Adrenal gland (tissue), 19 donors: ENCODE results near the gene IMPG2. TPM values are rescaled to one million over a fixed set of nuclear protein-coding genes. Genes with fewer than 3 reads are reported as not detected.
A peak's percentile ranks its signal among the peaks of the same experiment; 100 is the strongest.

Source experiments
- DNase-seq, 7 donors: peaks; one replicate each; pipeline ENCODE4 v3.0.0-alpha.2; 2019 to 2020
- H3K27ac ChIP-seq, 5 donors: fragments of 200-600 bp; sonication (generic) in 4 of 5; 1 replicate in 3 of 5; 2 replicates in 2 of 5; pipeline versions ENCODE4 v1.5.1 to v1.8.0; 2016 to 2020; ENCODE audit warnings: mild to moderate bottlenecking in 1 of 5
- H3K27me3 ChIP-seq: fragments of 200-600 bp; 2 replicates; pipeline ENCODE4 v1.8.0; 2021
- H3K36me3 ChIP-seq, 2 donors: fragments of 200-600 bp; replicated peaks in 1 of 2; 1 replicate in 1 of 2; 2 replicates in 1 of 2; pipeline versions ENCODE4 v1.5.1 to v1.8.0; 2018 to 2022
- H3K4me1 ChIP-seq, 2 donors: fragments of 200-600 bp; replicated peaks in 1 of 2; 1 replicate in 1 of 2; 2 replicates in 1 of 2; pipeline versions ENCODE4 v1.5.1 to v1.8.0; 2018 to 2021
- H3K4me3 ChIP-seq, 4 donors: fragments of 200-600 bp; sonication (generic) in 3 of 4; one replicate each; pipeline ENCODE4 v1.5.1; 2016 to 2018
- H3K9me3 ChIP-seq, 3 donors: fragments of 200-600 bp; sonication (generic) in 1 of 3; replicated peaks in 1 of 3; 1 replicate in 2 of 3; 2 replicates in 1 of 3; pipeline versions ENCODE4 v1.5.1 to v1.8.0; 2016 to 2021
- POLR2A ChIP-seq, 2 donors: fragments of 450-650 bp; IDR thresholded peaks; one replicate each; pipeline ENCODE4 v1.6.1; 2017; ENCODE audit warnings: antibody characterized with exemption in 2 of 2, mild to moderate bottlenecking in 2 of 2, moderate library complexity in 1 of 2
- WGBS, 4 donors: extraction: QIAGEN DNeasy Blood & Tissue Kit in 2 of 4; methylation state at CpG; one replicate each; pipeline versions ENCODE4 v1.1.5 to v1.1.7; 2013 to 2017; 5-methylcytosine and 5-hydroxymethylcytosine counted together
- intact Hi-C, 2 donors: fragments of 100-400 bp; cut with DNase I; formaldehyde crosslinking; loops; one replicate each; pipeline versions ENCODE4 v1.14.1 to v1.15.0; 2022 to 2023
- long read RNA-seq, 10 donors: library from polyadenylated mRNA in 3 of 10; unstranded in 2 of 10; stranded (forward) in 1 of 10; transcript quantifications; one replicate each; pipeline ENCODE4 v2.0.0 and lab custom pipeline, GENCODE V29; 2021 to 2026
- polyA plus RNA-seq, 3 donors: library from polyadenylated mRNA; stranded (reverse); fragments of 200-250 nt in 2 of 3; fragments of 350-450 nt in 1 of 3; fragmentation: Illumina TruSeq in 1 of 3; extraction: RNeasy Lipid Tissue Mini Kit (QIAGEN cat#74804) in 1 of 3; gene quantifications; one replicate each; pipeline ENCODE4 v1.2.3, GENCODE V29; 2013 to 2014
- total RNA-seq, 9 donors: library from RNA; depleted of rRNA in 4 of 9; stranded (reverse); fragments of >200 nt in 4 of 9; fragments of 120-200 nt in 1 of 9; fragmentation: NEBNext Ultra II Directional in 1 of 9; extraction: Animal tissue kit (Norgen Biotek cat#: 25700) in 1 of 9; gene quantifications; one replicate each; pipeline versions ENCODE4 v1.1.0 to v1.2.4, GENCODE V29; 2013 to 2023
- TF ChIP-seq, protein P1 (sequence below), 6 experiments: fragments of 450-650 bp in 4 of 6; fragments of 200-600 bp in 2 of 6; sonication (generic) in 1 of 6; IDR thresholded peaks; 1 replicate in 5 of 6; 2 replicates in 1 of 6; pipeline versions ENCODE4 v1.5.1 to v1.8.0; 2016 to 2021; ENCODE audit warnings: antibody characterized with exemption in 6 of 6, mild to moderate bottlenecking in 2 of 6, moderate library complexity in 1 of 6
- donor health status: healthy with polysubstance abuse.
- donor health status: Bipolar disorder and iron deficiency.
- donor health status: DM: yes; HTN: yes; CAD: no.
- donor health status: DM: no; HTN: no; CAD: no.
- donor health status: DM: no; HTN: no; CAD: no.
- donor health status: DM: yes; HTN: yes; CAD: no.

Gene IMPG2
- total RNA-seq (1 to 10 TPM in 1 of 9 donors, under 1 TPM in 8; 0.06 to 1.3 (median 0.25) TPM), polyA plus RNA-seq (under 1 TPM; 0.10 to 0.35 (median 0.16) TPM)
- long read RNA-seq, donor 1: 0 reads
- long read RNA-seq, donor 2: 0 reads
- long read RNA-seq, donor 3: 0 reads
- long read RNA-seq, donor 4: 0 reads
- long read RNA-seq, donor 5: 0 reads
- long read RNA-seq, donor 6: 0 reads
- long read RNA-seq, donor 7: 0 reads
- long read RNA-seq, donor 8: 0 reads
- long read RNA-seq, donor 9: 0 reads
- long read RNA-seq, donor 10: 0 reads

DNA sequence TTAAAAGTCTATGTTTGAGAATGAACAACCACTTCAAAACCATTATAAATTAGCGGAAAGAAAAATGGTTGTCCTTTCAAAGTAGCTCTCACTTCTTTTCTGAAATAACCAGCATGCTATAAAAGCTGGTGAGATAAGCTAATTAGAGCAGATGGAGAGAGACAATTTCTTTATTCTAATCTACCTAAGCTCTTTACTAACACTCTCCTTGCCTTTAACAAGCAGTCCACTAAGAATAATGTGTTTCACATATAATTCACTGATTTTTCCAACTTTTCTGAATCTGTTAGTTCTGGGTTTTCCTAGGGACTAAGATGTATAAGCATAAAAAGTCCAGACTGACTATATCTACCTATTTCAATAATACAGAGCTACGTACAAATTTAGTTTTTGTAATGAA lies at the start of gene IMPG2:
Gene IMPG2 (minus strand): TSS at position 101 of the 400 bp plus-strand sequence. CDS start 203 bp downstream, outside the sequence.
- Histone ChIP-seq H3K9me3 (no peaks in the 10 kb centered on the region), H3K4me3 (no peak within 1 kb of the TSS), H3K4me1 (no peaks in the 10 kb centered on the region), H3K36me3 (no peaks in the 10 kb centered on the region), H3K27ac (no peak within 1 kb of the TSS), H3K27me3 (no peaks in the 10 kb centered on the region)
- WGBS, 4 donors: 85 to 96% (median 94%) methylated on average over 2 of the region's 2 CpGs
- DNase-seq: no peak
- intact Hi-C loops: no loop called here
- TF ChIP-seq, protein P1, sequence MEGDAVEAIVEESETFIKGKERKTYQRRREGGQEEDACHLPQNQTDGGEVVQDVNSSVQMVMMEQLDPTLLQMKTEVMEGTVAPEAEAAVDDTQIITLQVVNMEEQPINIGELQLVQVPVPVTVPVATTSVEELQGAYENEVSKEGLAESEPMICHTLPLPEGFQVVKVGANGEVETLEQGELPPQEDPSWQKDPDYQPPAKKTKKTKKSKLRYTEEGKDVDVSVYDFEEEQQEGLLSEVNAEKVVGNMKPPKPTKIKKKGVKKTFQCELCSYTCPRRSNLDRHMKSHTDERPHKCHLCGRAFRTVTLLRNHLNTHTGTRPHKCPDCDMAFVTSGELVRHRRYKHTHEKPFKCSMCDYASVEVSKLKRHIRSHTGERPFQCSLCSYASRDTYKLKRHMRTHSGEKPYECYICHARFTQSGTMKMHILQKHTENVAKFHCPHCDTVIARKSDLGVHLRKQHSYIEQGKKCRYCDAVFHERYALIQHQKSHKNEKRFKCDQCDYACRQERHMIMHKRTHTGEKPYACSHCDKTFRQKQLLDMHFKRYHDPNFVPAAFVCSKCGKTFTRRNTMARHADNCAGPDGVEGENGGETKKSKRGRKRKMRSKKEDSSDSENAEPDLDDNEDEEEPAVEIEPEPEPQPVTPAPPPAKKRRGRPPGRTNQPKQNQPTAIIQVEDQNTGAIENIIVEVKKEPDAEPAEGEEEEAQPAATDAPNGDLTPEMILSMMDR (IDR thresholded peaks at IDR 0.05): no peak
- no peak for TF ChIP-seq POLR2A (IDR thresholded peaks at IDR 0.05)

DNA sequence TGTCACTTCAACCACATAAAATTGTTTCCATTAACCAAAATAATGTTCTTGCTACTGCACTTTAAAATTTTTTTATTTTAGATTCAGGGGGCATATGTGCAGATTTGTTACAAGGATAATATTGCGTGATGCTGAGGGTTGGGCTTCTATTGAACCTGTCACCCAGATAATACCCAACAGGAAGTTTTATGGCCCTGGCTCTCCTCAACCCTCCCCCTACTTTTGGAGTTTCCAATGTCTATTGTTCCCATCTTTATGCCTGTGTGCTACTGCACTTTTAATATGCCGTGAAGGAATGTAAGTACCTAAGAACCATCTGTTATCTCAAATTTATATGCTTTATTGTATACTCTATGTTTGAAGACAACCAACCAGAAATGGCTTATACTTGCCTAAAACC lies 42.0 kb upstream of the IMPG2 start:
- no peak for DNase-seq
- Histone ChIP-seq H3K36me3 (no peaks in the 10 kb centered on the region), H3K4me3 (no peak overlapping the region), H3K27me3 (no peaks in the 10 kb centered on the region), H3K4me1 (no peaks in the 10 kb centered on the region), H3K9me3 (peaks cover 0 to 11% (median 0%) of the 10 kb centered on the region in 3 donors), H3K27ac (no peak overlapping the region)
- TF ChIP-seq POLR2A (IDR thresholded peaks at IDR 0.05): no peak
- TF ChIP-seq, protein P1 (IDR thresholded peaks at IDR 0.05): no peak
- intact Hi-C loops: no loop called here
- 90 to 96% (median 95%) methylated on average over 2 of the region's 2 CpGs for WGBS, 4 donors

DNA sequence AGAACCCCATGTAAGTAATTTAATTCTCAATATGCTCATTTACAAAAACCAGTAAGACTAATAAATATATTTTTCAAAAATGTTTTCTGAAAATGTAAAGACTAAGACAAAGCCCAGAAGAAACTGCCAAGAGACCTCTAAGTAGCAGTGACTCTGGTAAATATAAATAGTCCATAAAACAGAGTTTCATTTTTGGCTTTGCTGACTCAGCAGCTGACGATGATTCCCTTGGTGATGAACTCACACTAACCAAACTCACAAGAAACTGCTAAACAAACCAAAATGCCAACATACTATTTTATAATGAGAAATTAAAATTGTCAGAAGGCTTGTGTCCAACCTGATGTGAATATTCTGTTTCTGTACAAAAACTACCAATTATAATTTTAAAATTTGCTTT lies 31.5 kb upstream of the IMPG2 start:
- H3K4me1 ChIP-seq: no peaks in the 10 kb centered on the region
- 62 to 78% (median 69%) methylated on average over 1 of the region's 1 CpG for WGBS, 4 donors
- H3K27ac ChIP-seq: no peak overlapping the region
- no peaks in the 10 kb centered on the region for H3K27me3 ChIP-seq
- H3K9me3 ChIP-seq: peaks cover 0 to 6% (median 0%) of the 10 kb centered on the region in 3 donors
- H3K36me3 ChIP-seq: no peaks in the 10 kb centered on the region
- TF ChIP-seq POLR2A (IDR thresholded peaks at IDR 0.05): no peak
- TF ChIP-seq, protein P1 (IDR thresholded peaks at IDR 0.05): no peak
- peak in 1 of 7 donors; percentile 3 for DNase-seq
- H3K4me3 ChIP-seq: no peak overlapping the region
- intact Hi-C loops: no loop called here

DNA sequence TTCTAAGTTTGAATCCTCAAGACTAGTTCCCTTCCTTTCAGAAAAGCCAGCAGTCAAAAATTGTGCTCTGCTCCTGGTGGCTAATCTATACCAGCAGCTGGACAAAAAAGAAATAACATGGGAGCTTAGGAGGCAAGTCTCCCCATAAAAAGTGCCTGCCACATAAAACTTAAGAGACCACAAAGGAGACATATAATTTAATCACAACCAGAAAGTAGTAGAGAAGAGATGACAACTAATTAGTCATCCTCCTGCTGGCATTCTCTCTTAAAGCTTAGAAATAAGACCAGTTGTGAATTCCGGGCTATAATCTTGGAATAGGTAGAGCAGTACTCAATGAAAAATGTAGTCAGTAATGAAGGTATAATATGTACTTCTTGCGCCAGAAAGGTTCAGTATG lies 20.2 kb upstream of the IMPG2 start:
- WGBS, 4 donors: 49 to 77% (median 72%) methylated on average over 2 of the region's 2 CpGs
- Histone ChIP-seq H3K4me1 (no peaks in the 10 kb centered on the region), H3K27ac (no peak overlapping the region), H3K9me3 (no peaks in the 10 kb centered on the region), H3K27me3 (no peaks in the 10 kb centered on the region), H3K4me3 (no peak overlapping the region), H3K36me3 (no peaks in the 10 kb centered on the region)
- intact Hi-C loops: no loop called here
- no peak for TF ChIP-seq POLR2A (IDR thresholded peaks at IDR 0.05)
- TF ChIP-seq, protein P1 (IDR thresholded peaks at IDR 0.05): no peak
- no peak for DNase-seq
